Stimulated activated CD4-positive, alpha-beta T cell treated with anti-CD3 and anti-CD28 coated beads, Interleukin-2, amount 100 ng/mL, for 24 hours (primary cell): ENCODE measurements around the gene IPO4.

Experiments
- DNase-seq, 2 donors: peaks; one replicate each; pipeline ENCODE4 v3.0.0-alpha.2; 2020

The IPO4 gene

DNA sequence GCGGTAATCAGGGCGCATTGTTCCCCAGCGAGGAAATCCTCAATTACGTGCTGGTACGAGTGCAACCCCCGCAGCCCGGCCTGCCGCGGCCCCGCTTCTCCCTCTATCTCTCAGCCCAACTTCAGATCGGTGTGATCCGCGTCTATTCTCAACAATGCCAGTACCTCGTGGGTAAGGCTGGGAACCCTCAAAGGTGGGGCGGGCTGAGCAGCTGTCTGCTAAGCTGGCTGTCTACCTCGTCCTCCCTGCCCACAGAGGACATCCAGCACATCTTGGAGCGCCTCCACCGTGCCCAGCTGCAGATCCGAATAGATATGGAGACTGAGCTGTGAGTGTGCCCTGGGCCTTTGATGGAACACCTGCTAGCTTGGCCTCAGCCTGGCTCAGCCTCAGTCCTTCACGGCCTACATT, 15.7 kb downstream of the IPO4 start:
- DNase-seq: no peak

DNA sequence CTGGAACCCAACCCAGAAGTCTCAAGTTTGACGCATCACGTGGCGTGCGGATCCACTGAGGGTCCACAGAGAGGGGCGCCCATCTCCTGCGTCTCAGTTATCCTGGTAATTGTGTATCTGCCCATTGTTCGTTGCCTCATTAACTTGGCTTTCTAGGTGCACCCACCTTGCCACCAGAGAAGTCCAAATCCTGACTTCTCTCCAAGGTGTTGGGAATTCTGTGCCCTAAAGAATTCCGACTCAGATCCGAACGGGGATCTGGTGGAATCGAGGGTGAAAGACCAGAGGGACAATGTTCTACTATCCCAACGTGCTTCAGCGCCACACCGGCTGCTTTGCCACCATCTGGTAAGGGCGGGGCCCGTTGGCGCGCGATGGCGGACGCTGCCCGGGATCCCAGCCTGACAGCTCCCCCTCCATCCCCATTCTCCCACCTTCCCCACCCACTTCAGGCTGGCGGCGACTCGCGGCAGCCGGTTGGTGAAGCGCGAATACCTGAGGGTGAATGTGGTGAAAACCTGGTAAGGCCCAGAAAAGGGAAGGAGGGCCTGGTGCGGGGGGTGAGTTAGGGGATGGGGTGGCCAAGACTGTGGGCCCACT, 16.3 kb downstream of the IPO4 start:
- no peak for DNase-seq

DNA sequence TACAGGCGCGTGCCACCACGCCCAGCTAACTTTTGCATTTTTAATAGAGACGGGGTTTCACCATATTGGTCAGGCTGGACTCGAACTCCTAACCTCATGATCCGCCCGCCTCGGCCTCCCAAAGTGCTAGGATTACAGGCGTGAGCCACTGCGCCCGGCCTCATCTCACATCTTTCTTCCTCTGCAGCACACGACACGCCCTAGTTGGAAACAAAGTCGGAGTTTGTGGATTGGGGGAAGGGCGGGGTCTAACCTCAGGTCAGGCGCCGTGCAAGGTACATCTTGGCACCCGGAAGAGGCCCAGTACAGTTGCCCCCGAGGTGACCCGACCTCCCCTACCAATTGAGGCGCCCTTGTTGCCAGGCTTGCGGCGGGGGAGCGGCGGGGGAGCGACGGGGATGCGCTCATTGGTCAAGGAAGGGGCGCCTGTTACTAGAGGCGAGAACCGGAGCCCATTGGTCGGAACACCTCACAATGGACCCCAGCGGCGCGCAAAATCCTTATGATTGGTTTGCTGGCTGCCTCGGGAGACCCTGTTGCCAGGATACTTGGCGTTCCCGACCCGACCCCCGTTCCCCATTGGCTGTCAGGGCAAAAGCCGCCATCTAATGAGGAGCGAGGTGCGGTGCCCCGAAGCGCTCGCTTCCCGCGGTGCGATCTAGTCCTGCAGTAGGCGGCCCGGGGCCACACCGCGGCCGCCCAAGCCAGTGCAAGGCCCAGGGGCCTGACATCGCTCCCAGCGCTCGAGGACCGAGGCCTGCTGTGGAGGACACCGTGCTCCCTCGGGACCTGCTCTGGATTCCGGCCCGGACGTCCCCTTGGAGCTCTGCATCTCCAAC, 17.0 kb downstream of the IPO4 start, which contains the start of gene REC8:
Gene REC8, plus strand, starts transcription at position 659 of the 839 bp plus-strand sequence. CDS start 473 bp downstream, outside the sequence.
- peak; percentile 67 to 73 for DNase-seq

DNA sequence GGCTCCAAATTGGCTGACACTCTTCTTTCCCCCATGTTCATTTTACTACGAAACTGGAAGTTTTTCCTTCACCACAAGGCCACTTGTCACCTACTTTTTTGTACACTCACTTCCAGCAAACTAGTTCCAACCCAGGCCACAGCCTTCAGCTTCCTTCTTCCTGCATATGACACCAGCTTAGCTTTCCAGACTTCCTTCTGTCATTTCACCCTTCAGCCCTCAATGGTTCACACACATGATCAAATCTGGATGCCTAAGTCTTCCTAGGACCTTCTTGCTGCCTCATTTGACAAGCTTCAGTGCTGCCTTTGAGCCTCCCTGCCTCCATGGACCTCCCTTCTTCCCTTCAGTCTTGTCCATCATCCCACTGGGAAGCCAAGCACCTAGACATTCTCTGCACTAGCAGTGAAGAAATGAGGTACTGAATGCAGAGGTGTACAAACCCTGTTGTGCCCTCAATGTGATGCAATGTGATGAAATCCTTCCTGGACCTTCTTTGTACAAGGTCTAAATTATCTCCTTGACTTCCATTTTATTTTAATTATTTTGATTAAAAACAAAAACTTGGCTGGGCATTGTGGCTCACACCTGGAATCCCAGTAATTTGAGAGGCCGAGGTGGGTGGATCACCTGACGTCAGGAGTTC, 21.0 kb downstream of the IPO4 start:
- DNase-seq: no peak

DNA sequence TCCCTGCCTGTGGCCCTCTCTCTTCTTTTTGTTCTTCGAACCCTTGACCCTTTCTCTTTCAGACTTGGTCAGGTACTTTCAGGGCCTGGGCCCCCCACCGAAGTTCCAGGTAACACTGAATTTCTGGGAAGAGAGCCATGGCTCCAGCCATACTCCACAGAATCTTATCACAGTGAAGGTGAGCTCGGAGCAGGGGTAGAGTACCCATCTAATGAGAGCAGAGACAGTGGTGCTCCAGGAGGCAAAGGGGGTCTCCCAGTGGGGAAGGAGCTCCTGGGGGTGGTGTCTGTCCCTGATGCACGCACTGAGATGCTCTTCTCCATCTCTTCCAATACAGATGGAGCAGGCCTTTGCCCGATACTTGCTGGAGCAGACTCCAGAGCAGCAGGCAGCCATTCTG, 22.8 kb downstream of the IPO4 start:
- no peak for DNase-seq

DNA sequence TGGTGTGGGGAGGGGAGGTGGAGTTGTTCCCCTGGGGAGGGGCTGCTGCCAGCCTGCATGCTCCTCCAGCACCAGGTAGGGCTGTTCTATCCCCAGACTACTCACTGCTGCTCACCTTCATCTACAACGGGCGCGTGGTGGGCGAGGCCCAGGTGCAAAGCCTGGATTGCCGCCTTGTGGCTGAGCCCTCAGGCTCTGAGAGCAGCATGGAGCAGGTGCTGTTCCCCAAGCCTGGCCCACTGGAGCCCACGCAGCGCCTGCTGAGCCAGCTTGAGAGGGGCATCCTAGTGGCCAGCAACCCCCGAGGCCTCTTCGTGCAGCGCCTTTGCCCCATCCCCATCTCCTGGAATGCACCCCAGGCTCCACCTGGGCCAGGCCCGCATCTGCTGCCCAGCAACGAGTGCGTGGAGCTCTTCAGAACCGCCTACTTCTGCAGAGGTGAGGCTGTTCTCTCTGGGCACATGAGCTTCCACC, 24.1 kb downstream of the IPO4 start:
- no peak for DNase-seq

DNA sequence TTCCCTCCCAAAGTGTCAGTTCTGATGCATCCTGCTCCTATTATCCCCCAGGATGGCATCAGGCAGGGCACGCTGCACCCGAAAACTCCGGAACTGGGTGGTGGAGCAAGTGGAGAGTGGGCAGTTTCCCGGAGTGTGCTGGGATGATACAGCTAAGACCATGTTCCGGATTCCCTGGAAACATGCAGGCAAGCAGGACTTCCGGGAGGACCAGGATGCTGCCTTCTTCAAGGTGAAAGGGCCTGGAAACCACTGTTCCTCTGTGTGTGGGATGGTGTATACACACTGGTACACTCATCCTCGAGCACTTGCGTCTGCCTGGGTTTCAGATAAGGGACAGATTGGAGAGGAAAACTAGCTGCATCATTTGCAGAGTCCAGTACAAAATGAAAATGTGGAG, 26.5 kb downstream of the IPO4 start:
- DNase-seq: peak; percentile 26 to 44

DNA sequence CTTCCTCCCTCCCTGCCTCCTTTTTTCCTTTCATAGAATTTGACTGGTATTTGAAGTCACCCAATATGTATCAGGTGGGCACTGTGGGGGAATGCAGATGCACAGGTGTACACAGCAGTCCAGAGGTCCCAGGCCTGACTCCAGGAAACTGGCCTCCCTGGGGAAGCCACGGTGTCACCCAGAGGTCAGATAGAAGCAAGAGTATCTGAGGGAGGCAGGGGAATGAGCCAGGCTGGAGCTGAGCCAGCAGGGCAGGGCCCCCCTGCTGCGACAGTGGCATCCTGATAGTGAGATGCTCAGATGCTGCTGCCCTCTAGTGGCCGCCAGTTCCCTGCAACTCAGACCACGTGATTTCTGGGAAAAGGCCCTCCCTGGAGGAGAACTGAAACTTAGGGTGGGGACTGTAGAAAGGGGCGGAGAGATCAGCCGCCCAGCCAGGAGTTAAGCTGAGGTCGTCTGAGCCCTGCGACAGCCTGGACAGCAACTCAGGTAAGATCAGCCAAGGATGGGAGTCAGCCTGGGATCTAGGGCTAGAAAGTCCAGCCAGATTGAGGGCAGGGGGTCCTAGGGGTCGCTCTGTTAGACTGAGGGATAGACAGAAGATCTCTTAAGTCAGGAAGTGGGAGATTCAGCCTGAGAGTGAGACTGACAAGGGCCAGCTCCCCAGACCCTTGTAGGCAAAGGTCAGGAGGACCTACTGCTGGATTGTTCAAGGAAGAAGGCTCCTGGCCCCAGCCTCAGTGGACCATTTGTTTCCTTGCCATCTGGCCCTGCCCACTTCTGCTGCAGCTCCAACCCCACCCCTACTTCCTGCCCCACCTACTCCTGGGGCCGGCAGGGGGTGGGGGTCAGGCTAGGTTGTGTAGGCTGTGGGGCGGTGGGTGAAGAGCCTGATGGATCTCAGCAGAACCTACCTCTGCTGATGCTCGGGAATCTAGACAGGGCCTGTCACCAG, 27.5 kb downstream of the IPO4 start, which contains the start of gene IRF9:
Gene IRF9, plus strand, starts transcription at position 416 of the 955 bp plus-strand sequence. CDS start 880 bp downstream, outside the sequence.
- DNase-seq: peak; percentile 98 to 99

DNA sequence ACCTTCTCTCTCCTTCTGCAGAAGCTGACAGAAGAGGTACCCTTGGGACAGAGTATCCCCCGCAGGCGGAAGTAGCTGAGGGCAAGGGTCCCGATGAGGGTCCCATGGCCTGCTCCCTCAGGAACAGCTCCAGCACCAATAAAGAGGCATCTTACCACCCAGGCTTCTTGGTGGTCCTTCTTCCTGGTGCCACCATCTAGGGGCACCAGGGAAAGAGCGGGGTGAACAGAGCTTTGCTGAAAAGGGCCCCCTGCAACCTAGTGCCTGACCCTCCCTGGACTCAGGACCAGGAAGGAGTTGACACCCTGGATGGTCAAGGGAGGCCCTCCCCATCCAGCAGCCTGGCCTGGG, 28.1 kb downstream of the IPO4 start:
- no peak for DNase-seq

DNA sequence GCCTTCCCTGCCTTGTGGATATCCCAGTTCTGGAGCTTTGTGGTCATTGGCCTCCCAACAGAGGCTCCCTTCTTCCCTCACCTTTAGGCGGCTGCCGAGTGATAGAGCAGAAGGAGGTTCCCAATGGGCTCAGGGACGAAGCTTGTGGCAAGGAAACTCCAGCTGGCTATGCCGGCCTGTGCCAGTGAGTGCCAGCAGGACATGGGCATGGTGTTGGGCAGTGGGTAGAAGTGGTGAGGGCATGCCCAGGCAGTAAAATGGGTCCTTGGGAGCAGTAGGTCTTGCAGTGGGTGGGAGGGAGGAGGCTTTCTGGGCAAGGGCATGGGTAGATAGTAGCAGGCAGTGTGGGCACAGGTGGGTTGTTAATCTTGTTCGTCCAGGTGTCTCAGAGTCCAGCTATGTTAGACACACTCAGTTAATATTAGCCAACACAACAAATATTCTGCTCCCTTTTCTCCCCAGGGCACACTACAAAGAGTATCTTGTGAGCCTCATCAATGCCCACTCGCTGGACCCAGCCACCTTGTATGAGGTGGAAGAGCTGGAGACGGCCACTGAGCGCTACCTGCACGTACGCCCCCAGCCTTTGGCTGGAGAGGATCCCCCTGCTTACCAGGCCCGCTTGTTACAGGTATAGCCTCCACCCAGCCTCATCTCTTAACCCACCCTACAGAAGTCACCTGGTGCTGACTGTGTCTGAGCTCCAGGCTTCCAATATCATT, 28.7 kb downstream of the IPO4 start:
- DNase-seq: no peak

DNA sequence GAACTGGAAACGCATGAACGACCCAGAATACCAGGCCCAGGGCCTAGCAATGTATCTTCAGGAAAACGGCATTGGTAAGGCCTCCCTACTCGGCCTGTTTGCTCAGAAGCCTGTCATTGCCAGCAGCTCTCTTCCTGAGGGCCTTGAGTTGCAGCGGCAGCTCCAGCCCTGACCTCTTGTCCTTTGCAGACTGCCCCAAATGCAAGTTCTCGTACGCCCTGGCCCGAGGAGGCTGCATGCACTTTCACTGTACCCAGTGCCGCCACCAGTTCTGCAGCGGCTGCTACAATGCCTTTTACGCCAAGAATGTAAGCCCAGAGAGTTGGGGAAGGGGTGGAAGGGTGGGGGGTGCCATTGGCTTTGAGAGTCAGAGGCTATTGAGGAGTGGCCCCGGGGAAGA, 31.3 kb downstream of the IPO4 start:
- no peak for DNase-seq

DNA sequence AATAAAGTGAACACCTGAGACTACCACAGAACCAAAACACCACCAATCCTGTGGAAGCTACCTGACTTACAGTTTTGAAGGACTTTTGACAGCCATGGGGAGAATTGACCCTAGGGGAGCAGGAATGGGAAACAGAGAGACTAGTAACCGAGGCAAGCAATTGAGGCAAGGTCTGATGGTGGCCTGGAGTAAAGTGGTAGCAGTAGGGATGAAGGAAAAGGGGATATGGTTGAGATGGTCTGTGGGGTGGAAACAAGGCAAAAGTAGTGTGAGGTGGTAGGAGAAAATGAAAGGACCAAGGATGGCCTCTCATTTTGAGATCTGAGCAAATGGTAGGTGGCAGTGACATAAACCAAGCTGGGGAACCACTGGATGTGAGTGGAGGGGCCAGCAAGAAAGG, 31.8 kb downstream of the IPO4 start:
- DNase-seq: no peak

DNA sequence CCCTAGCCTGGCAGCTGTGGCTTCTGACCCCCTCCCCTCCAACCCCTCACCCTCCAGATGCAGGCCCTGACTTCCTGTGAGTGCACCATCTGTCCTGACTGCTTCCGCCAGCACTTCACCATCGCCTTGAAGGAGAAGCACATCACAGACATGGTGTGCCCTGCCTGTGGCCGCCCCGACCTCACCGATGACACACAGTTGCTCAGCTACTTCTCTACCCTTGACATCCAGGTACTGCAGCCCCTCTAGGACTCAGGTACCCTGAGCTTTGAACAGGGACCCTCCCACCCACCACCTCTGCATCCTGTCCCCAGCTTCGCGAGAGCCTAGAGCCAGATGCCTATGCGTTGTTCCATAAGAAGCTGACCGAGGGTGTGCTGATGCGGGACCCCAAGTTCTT, 33.5 kb downstream of the IPO4 start:
- DNase-seq: no peak

DNA sequence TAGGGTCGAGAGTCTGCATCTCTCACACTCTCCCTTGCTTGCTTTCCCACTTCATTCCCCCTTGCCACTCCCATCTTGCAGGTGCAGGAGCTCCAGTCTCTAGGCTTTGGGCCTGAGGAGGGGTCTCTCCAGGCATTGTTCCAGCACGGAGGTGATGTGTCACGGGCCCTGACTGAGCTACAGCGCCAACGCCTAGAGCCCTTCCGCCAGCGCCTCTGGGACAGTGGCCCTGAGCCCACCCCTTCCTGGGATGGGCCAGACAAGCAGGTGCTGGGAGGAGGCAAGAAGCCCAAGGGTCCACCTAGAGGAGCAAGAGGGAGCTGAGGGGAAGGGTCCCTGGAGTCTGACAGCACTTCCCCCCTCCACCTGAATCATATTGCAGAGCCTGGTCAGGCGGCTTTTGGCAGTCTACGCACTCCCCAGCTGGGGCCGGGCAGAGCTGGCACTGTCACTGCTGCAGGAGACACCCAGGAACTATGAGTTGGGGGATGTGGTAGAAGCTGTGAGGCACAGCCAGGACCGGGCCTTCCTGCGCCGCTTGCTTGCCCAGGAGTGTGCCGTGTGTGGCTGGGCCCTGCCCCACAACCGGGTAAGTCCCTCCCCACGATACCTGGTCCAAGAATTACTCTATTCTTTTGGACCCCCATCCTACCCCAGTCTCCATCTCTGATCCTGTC, 37.1 kb downstream of the IPO4 start:
- DNase-seq: no peak

DNA sequence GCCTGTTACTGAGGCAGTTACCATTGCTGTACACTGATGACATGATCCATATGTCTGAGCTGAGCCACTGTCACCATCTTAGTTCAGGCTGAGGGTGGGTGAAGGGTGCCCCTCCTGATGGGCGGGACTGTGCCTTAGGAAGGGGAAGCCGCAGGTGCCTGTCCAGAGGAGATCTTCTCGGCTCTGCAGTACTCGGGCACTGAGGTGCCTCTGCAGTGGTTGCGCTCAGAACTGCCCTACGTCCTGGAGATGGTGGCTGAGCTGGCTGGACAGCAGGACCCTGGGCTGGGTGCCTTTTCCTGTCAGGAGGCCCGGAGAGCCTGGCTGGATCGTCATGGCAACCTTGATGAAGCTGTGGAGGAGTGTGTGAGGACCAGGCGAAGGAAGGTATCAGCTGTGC, 37.6 kb downstream of the IPO4 start:
- DNase-seq: no peak

DNA sequence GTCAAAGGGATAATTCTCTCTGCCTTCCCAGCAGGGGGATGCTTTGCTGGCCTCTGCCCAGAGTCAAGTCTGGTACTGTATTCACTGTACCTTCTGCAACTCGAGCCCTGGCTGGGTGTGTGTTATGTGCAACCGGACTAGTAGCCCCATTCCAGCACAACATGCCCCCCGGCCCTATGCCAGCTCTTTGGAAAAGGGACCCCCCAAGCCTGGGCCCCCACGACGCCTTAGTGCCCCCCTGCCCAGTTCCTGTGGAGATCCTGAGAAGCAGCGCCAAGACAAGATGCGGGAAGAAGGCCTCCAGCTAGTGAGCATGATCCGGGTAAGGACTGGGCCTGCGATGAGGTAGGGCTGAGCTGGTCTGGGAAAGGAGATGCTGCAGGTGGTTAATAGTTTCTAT, 38.0 kb downstream of the IPO4 start:
- DNase-seq: no peak

DNA sequence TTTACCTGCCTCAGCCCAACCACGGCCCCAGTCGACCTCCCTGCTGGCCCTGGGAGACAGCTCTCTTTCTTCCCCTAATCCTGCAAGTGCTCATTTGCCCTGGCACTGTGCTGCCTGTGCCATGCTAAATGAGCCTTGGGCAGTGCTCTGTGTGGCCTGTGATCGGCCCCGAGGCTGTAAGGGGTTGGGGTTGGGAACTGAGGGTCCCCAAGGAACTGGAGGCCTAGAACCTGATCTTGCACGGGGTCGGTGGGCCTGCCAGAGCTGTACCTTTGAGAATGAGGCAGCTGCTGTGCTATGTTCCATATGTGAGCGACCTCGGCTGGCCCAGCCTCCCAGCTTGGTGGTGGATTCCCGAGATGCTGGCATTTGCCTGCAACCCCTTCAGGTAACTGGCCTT, 38.6 kb downstream of the IPO4 start:
- no peak for DNase-seq

DNA sequence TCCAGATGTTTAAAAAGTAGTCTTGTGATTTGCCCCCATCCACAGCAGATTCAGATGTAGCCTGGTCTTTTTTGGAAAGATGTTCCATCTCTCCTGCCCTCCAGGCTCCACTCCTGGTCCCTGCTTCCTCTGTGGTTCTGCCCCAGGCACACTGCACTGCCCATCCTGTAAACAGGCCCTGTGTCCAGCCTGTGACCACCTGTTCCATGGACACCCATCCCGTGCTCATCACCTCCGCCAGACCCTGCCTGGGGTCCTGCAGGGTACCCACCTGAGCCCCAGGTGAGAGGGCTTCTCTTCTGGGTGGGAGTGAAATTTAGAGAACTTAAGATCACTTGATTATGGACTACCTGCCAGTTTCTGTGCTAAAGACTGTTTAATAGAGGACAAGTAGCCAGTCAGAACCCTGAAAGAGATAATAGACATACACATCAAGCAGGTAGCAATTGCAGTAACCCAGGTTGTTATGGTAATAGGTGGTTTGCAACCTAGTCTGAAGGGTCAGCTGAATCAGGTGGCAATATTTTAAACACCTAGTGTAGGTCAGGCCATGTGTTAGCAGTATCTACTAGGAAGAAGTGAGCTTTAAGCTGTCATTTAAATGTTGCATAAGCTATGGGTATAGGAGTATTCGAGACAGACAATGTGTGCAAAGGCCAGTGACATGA, 39.2 kb downstream of the IPO4 start:
- DNase-seq: no peak

DNA sequence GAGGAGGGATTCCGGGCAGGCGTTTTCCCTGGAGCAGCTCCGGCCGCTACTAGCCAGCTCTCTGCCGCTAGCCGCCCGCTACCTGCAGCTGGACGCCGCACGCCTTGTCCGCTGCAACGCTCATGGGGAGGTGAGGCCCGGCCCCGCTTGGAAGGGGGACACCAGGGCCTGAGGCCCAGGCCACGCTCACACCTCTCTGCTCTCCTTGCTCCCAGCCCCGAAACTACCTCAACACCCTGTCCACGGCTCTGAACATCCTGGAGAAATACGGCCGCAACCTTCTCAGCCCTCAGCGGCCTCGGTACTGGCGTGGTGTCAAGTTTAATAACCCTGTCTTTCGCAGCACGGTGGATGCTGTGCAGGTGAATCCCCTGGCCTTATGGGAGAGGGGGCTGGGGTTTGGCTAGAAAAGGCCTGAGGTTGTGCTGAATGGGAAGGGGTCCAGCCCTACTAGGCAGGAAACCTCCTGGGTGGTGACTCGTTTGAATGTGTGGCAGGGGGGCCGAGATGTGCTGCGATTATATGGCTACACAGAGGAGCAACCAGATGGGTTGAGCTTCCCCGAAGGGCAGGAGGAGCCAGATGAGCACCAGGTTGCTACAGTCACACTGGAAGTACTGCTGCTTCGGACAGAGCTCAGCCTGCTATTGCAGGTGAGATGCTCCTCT, 40.7 kb downstream of the IPO4 start:
- DNase-seq: no peak
